Activated CD4-positive, CD25-positive, alpha-beta regulatory T cell (primary cell): ENCODE data around the gene RTKN.
"Not testable (repeated sequence)": the region's sequence is repeated elsewhere in the genome, so short reads cannot be mapped to it uniquely, and the experiment has no call there.

Experiments used
- DNase-seq, 4 experiments: peaks; one replicate each; lab custom pipeline; 2025; lab: John Stamatoyannopoulos, UW

The RTKN gene

GRCh38 chr2:74441690-74442482 lies at the start of gene RTKN:
TSS of gene RTKN (minus strand) at chr2:74441937. CDS start at chr2:74441816, 121 bp downstream.
- DNase-seq, result no peak

- no peak for DNase-seq
These were observed 48.2 kb upstream of the RTKN start for GRCh38 chr2:74489906-74490305.

GRCh38 chr2:74488643-74489481 lies 47.1 kb upstream of the RTKN start:
- DNase-seq, result no peak

GRCh38 chr2:74486141-74486540 lies 44.4 kb upstream of the RTKN start:
- no peak for DNase-seq

- DNase-seq, result not testable (repeated sequence)
These were observed 42.0 kb upstream of the RTKN start for GRCh38 chr2:74483675-74484164.

- peak; percentile 83 to 87 (median 85) for DNase-seq
These were observed 41.3 kb upstream of the RTKN start, which contains the start of the genes CCDC142 and TTC31 for GRCh38 chr2:74482801-74483674. TSS of gene CCDC142 (minus strand) at chr2:74482998. CDS start at chr2:74482837, 161 bp downstream. TSS of gene TTC31 (plus strand) at chr2:74483081. CDS start at chr2:74483096, 15 bp downstream.

GRCh38 chr2:74481961-74482800 lies 40.4 kb upstream of the RTKN start:
- DNase-seq, result peak in 3 of 4 experiments; percentile 39 to 52 (median 43)

GRCh38 chr2:74481431-74481830 lies 39.7 kb upstream of the RTKN start:
- no peak for DNase-seq

GRCh38 chr2:74474899-74475298 lies 33.2 kb upstream of the RTKN start:
- DNase-seq, result no peak

- no peak for DNase-seq
These were observed 32.7 kb upstream of the RTKN start for GRCh38 chr2:74474481-74474880.

GRCh38 chr2:74472945-74473258 lies 31.2 kb upstream of the RTKN start:
- no peak for DNase-seq

- peak; percentile 91 to 96 (median 96) for DNase-seq
These were observed 30.6 kb upstream of the RTKN start, which contains the start of gene MRPL53 for GRCh38 chr2:74472086-74472944. TSS of gene MRPL53 (minus strand) at chr2:74472680. CDS start at chr2:74472660, 20 bp downstream.

GRCh38 chr2:74471332-74472065 lies 29.8 kb upstream of the RTKN start:
- no peak for DNase-seq

- not testable (repeated sequence) for DNase-seq
These were observed 29.0 kb upstream of the RTKN start for GRCh38 chr2:74470742-74471141.

- no peak for DNase-seq
These were observed 22.7 kb upstream of the RTKN start for GRCh38 chr2:74464406-74464805.

GRCh38 chr2:74462786-74463105 lies 21.0 kb upstream of the RTKN start:
- DNase-seq, result no peak

GRCh38 chr2:74462054-74462785 lies 20.5 kb upstream of the RTKN start:
- no peak for DNase-seq
